C4-2B (cell line): ENCODE data around the gene RNF227.

Experiments
- H3K27ac ChIP-seq: fragments of 450-650 bp; 2 replicates; pipeline ENCODE4 v1.5.1; 2017
- CTCF ChIP-seq: fragments of 450-650 bp; conservative IDR thresholded peaks from 2 replicates; pipeline ENCODE4 v1.5.1; 2017; ENCODE audit warnings: mild to moderate bottlenecking
- ZFX ChIP-seq: fragments of 450-650 bp; IDR thresholded peaks from 2 replicates; pipeline ENCODE4 v1.6.1; 2017

The RNF227 gene

GRCh38 chr17:7940034-7940433, 23.9 kb upstream of the RNF227 start:
- TF ChIP-seq ZFX (no peak), CTCF (no peak)
- no peak overlapping the region for H3K27ac ChIP-seq

GRCh38 chr17:7935859-7936258, 19.8 kb upstream of the RNF227 start:
- no peak overlapping the region for H3K27ac ChIP-seq
- TF ChIP-seq CTCF: no peak
- no peak for TF ChIP-seq ZFX

GRCh38 chr17:7932949-7933348, 16.9 kb upstream of the RNF227 start:
- TF ChIP-seq CTCF (no peak), ZFX (no peak)
- peak overlapping the region; percentile 86 for H3K27ac ChIP-seq

- H3K27ac ChIP-seq: peak overlapping the region; percentile 86
- TF ChIP-seq ZFX: no peak
- TF ChIP-seq CTCF: no peak
Measured at GRCh38 chr17:7932483-7932891, 16.4 kb upstream of the RNF227 start.

- TF ChIP-seq ZFX (no peak), CTCF (no peak)
- peak within 1 kb of the TSS; percentile 86 for H3K27ac ChIP-seq
Measured at GRCh38 chr17:7931709-7932482, 15.8 kb upstream of the RNF227 start, which contains the start of the genes CNTROB and TRAPPC1. CNTROB (plus strand) TSS chr17:7932206; CDS start chr17:7933080, 874 bp downstream. TRAPPC1 (minus strand) TSS chr17:7931946; CDS start chr17:7931829, 117 bp downstream.

- H3K27ac ChIP-seq: peak overlapping the region; percentile 86
- TF ChIP-seq CTCF: no peak
Measured at GRCh38 chr17:7930841-7931631, 14.9 kb upstream of the RNF227 start.
